HFFc6 (cell line): Measurements from ENCODE around the gene SESN3. TPM values are rescaled to one million over a fixed set of nuclear protein-coding genes. Genes with fewer than 3 reads are reported as not detected.
A peak's percentile ranks its signal among the peaks of the same experiment; 100 is the strongest.

Experiments used
- DNase-seq: peaks from one replicate; pipeline ENCODE4 v3.0.0-alpha.2; 2018
- H3K27ac Mint-ChIP-seq: 2 replicates; pipeline ENCODE4 v1.8.0; 2020; ENCODE audit warnings: mild to moderate bottlenecking, mixed read lengths
- H3K27me3 Mint-ChIP-seq: 2 replicates; pipeline ENCODE4 v1.8.0; 2021; ENCODE audit warnings: mild to moderate bottlenecking, moderate library complexity, mixed read lengths; ENCODE audit not compliant: insufficient read depth
- H3K36me3 Mint-ChIP-seq: 2 replicates; pipeline ENCODE4 v1.8.0; 2021; ENCODE audit warnings: low read depth, mixed read lengths
- H3K4me1 Mint-ChIP-seq: 2 replicates; pipeline ENCODE4 v1.8.0; 2020; ENCODE audit warnings: low read depth, mixed read lengths
- H3K4me3 Mint-ChIP-seq: 2 replicates; pipeline ENCODE4 v1.8.0; 2020; ENCODE audit warnings: mild to moderate bottlenecking, moderate library complexity, mixed read lengths
- H3K9me3 Mint-ChIP-seq: 2 replicates; pipeline ENCODE4 v1.8.0; 2020; ENCODE audit warnings: mild to moderate bottlenecking, mixed read lengths
- total RNA-seq, 6 experiments: library from RNA; stranded (reverse); fragmentation: NEBNext Ultra II Directional; extraction: Animal tissue kit (Norgen Biotek cat#: 25700); gene quantifications; 2 replicates in 1 of 6; 3 replicates in 5 of 6; pipeline ENCODE4 v1.2.3, GENCODE V29; 2021
- TF ChIP-seq, protein P1 (sequence below): fragments of 200-600 bp; sonication (generic); IDR thresholded peaks from 2 replicates; pipeline ENCODE4 v1.5.0; 2021; ENCODE audit warnings: antibody characterized with exemption, mild to moderate bottlenecking

Gene SESN3
- total RNA-seq, 6 experiments from 2014 or later: 0.12 to 0.28 (median 0.21) TPM

- H3K4me1 Mint-ChIP-seq: peaks cover under 1% of the 10 kb centered on the region
- no peak overlapping the region for H3K4me3 Mint-ChIP-seq
- TF ChIP-seq, protein P1, sequence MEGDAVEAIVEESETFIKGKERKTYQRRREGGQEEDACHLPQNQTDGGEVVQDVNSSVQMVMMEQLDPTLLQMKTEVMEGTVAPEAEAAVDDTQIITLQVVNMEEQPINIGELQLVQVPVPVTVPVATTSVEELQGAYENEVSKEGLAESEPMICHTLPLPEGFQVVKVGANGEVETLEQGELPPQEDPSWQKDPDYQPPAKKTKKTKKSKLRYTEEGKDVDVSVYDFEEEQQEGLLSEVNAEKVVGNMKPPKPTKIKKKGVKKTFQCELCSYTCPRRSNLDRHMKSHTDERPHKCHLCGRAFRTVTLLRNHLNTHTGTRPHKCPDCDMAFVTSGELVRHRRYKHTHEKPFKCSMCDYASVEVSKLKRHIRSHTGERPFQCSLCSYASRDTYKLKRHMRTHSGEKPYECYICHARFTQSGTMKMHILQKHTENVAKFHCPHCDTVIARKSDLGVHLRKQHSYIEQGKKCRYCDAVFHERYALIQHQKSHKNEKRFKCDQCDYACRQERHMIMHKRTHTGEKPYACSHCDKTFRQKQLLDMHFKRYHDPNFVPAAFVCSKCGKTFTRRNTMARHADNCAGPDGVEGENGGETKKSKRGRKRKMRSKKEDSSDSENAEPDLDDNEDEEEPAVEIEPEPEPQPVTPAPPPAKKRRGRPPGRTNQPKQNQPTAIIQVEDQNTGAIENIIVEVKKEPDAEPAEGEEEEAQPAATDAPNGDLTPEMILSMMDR: no peak
- H3K36me3 Mint-ChIP-seq: no peaks in the 10 kb centered on the region
- peaks cover 12% of the 10 kb centered on the region for H3K27me3 Mint-ChIP-seq
- DNase-seq: no peak
- H3K9me3 Mint-ChIP-seq: no peaks in the 10 kb centered on the region
- no peak overlapping the region for H3K27ac Mint-ChIP-seq
Measured at GRCh38 chr11:95156916-95157541, 74.0 kb downstream of the SESN3 start.

DNA sequence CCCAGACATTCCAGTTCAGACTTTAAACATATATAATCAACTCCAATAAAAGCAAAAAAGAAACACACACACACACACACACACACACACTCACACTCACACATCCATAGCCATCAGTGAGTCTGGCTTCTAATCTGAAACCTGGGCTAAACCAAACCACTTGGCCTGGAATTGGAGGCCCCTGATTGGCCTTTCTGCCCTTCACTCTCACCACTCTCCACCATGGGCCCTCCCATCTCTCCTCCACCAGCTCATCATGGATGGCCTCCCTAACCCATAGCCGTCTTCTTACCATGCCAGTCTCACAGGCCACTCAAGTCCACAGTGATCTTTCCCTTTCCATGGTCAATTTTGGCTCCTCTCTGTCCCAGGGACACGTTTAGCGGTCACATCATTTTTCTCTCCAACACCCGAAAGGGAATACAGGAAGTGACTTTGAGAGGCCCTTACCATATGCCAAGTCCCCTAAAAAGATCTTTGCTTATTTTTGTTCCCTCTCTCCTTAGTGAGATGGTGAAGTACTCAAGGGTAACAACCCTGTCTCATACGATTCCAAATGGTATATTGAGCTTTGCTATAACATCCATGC is 74.8 kb downstream of the SESN3 start:
- TF ChIP-seq, protein P1: no peak
- Mint-ChIP-seq H3K27me3 (peaks cover 12% of the 10 kb centered on the region), H3K36me3 (no peaks in the 10 kb centered on the region), H3K9me3 (no peaks in the 10 kb centered on the region), H3K27ac (no peak overlapping the region), H3K4me1 (peaks cover 9% of the 10 kb centered on the region), H3K4me3 (no peak overlapping the region)
- DNase-seq: no peak

DNA sequence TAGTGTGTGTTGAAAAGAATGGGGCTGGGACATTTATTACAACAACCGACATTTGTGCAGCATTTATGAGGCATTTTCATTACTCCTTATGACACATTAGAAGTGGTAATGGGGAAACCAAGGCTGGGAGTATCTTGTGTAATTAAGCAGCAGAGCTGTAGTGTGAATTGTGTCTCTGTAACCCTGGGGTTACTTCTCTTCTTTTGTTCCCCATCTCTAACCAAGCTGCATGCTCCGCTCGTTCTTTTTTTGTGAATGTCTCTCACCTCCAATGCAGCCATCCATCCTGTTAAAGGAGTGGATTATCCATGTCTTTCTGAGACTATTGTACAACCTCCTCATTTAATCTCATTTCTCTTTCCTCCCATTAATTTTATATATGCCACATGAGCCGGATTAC is 75.6 kb downstream of the SESN3 start:
- no peak for DNase-seq
- no peak overlapping the region for H3K4me3 Mint-ChIP-seq
- H3K9me3 Mint-ChIP-seq: no peaks in the 10 kb centered on the region
- H3K27ac Mint-ChIP-seq: no peak overlapping the region
- TF ChIP-seq, protein P1: no peak
- H3K4me1 Mint-ChIP-seq: peaks cover 10% of the 10 kb centered on the region
- H3K27me3 Mint-ChIP-seq: peaks cover 10% of the 10 kb centered on the region
- H3K36me3 Mint-ChIP-seq: no peaks in the 10 kb centered on the region

DNA sequence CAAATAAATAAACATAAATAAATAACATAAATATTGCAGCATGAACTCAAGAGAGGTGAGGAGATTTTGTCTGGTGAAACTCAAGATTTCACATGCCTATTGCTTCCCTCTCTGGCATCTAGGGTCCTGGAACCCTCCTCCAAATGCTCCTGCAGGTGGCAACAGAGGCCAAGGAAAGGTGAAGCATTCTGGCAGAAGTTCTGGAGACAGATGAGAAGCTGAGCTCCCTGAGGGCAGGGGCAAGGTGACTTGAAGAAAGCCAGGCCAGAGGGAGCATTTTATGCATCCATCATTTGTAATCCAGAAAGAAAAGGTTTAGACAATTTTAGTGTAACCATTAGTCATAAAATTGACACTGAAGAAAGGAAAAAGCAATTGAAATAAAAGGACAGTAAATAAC is 76.5 kb downstream of the SESN3 start:
- Mint-ChIP-seq H3K36me3 (no peaks in the 10 kb centered on the region), H3K27ac (no peak overlapping the region), H3K9me3 (no peaks in the 10 kb centered on the region), H3K27me3 (peaks cover 4% of the 10 kb centered on the region), H3K4me1 (peaks cover 10% of the 10 kb centered on the region), H3K4me3 (no peak overlapping the region)
- TF ChIP-seq, protein P1: peak; percentile 27; the same call in 1 of the 2 replicates
- DNase-seq: no peak

DNA sequence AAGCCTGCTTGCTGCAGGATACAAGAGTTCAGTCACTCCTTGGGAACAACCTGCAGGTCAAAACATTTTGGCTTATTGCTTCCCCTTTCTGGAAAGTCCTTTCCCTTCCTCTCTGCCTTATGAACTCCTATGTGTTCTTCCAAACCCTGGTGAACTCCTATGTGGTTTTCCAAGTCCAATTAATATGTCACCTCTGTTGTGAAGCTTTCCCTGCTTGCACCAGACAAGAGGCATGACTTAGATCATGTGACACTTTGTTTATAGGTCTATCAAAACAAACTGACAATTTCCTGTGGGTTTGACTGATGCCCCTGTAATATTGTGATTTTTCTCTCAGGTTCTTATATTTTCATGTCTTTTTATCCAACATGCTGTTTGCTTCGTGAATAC is 77.2 kb downstream of the SESN3 start:
- Mint-ChIP-seq H3K4me1 (peaks cover 14% of the 10 kb centered on the region), H3K36me3 (no peaks in the 10 kb centered on the region), H3K27me3 (peaks cover 4% of the 10 kb centered on the region), H3K27ac (no peak overlapping the region), H3K9me3 (no peaks in the 10 kb centered on the region), H3K4me3 (no peak overlapping the region)
- DNase-seq: no peak
- TF ChIP-seq, protein P1: no peak
